ENCODE data around the gene CACNA1I.

CACNA1I gene

DNA sequence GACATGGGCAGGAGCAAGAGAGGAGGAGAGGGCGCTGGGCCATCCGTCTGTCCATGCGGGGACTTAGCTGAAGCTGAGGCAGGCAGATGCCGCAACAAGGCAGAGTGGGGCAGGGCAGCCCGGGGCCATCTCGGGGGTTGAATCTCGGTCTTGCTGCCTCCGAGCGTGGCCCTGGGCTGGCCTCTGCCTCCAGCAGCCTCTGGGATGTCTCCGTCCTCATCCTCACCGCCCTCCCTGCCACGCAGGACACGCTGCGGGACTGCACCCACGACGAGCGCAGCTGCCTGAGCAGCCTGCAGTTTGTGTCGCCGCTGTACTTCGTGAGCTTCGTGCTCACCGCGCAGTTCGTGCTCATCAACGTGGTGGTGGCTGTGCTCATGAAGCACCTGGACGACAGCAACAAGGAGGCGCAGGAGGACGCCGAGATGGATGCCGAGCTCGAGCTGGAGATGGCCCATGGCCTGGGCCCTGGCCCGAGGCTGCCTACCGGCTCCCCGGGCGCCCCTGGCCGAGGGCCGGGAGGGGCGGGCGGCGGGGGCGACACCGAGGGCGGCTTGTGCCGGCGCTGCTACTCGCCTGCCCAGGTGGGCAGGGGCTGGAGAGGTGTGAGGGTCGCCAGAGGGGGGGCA, 108.4 kb downstream of the CACNA1I start:
- no peaks in the 10 kb centered on the region for H3K36me3 ChIP-seq (ENCODE audit: control insufficient read depth in 2 of 2, insufficient read depth in 1 of 2, low read length in 2 of 2)
- POLR2A ChIA-PET = no interaction called here
- TF ChIP-seq TCF7L2 (IDR thresholded peaks at IDR 0.05; ENCODE audit: borderline replicate concordance, low read depth, low read length) = no peak
- no peak for TF ChIP-seq KLF16 (tag by site-specific recombination; IDR thresholded peaks at IDR 0.05)
- TF ChIP-seq ZBTB7A (tag by site-specific recombination; IDR thresholded peaks at IDR 0.05; ENCODE audit: low read depth) = no peak
- no peak for TF ChIP-seq ZNF112 (tag by site-specific recombination; IDR thresholded peaks at IDR 0.05)
- TF ChIP-seq GLIS1 (tag by site-specific recombination; IDR thresholded peaks at IDR 0.05) = no peak
- TF ChIP-seq, protein P1, sequence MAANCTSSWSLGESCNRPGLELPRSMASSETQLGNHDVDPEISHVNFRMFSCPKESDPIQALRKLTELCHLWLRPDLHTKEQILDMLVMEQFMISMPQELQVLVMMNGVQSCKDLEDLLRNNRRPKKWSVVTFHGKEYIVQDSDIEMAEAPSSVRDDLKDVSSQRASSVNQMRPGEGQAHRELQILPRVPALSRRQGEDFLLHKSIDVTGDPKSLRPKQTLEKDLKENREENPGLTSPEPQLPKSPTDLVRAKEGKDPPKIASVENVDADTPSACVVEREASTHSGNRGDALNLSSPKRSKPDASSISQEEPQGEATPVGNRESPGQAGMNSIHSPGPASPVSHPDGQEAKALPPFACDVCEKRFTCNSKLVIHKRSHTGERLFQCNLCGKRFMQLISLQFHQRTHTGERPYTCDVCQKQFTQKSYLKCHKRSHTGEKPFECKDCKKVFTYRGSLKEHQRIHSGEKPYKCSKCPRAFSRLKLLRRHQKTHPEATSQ (tag by site-specific recombination; IDR thresholded peaks at IDR 0.05) = no peak
- TF ChIP-seq KLF8 (tag by site-specific recombination; IDR thresholded peaks at IDR 0.05) = no peak
- TF ChIP-seq ZNF791 (tag by site-specific recombination; IDR thresholded peaks at IDR 0.05) = no peak
- TF ChIP-seq ZNF670 (tag by site-specific recombination; IDR thresholded peaks at IDR 0.05; ENCODE audit: low read depth) = no peak
- TF ChIP-seq, protein P2, sequence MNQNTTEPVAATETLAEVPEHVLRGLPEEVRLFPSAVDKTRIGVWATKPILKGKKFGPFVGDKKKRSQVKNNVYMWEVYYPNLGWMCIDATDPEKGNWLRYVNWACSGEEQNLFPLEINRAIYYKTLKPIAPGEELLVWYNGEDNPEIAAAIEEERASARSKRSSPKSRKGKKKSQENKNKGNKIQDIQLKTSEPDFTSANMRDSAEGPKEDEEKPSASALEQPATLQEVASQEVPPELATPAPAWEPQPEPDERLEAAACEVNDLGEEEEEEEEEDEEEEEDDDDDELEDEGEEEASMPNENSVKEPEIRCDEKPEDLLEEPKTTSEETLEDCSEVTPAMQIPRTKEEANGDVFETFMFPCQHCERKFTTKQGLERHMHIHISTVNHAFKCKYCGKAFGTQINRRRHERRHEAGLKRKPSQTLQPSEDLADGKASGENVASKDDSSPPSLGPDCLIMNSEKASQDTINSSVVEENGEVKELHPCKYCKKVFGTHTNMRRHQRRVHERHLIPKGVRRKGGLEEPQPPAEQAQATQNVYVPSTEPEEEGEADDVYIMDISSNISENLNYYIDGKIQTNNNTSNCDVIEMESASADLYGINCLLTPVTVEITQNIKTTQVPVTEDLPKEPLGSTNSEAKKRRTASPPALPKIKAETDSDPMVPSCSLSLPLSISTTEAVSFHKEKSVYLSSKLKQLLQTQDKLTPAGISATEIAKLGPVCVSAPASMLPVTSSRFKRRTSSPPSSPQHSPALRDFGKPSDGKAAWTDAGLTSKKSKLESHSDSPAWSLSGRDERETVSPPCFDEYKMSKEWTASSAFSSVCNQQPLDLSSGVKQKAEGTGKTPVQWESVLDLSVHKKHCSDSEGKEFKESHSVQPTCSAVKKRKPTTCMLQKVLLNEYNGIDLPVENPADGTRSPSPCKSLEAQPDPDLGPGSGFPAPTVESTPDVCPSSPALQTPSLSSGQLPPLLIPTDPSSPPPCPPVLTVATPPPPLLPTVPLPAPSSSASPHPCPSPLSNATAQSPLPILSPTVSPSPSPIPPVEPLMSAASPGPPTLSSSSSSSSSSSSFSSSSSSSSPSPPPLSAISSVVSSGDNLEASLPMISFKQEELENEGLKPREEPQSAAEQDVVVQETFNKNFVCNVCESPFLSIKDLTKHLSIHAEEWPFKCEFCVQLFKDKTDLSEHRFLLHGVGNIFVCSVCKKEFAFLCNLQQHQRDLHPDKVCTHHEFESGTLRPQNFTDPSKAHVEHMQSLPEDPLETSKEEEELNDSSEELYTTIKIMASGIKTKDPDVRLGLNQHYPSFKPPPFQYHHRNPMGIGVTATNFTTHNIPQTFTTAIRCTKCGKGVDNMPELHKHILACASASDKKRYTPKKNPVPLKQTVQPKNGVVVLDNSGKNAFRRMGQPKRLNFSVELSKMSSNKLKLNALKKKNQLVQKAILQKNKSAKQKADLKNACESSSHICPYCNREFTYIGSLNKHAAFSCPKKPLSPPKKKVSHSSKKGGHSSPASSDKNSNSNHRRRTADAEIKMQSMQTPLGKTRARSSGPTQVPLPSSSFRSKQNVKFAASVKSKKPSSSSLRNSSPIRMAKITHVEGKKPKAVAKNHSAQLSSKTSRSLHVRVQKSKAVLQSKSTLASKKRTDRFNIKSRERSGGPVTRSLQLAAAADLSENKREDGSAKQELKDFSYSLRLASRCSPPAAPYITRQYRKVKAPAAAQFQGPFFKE (tag by site-specific recombination; IDR thresholded peaks at IDR 0.05; ENCODE audit: borderline replicate concordance) = no peak
- no peak for TF ChIP-seq KLF9 (tag by site-specific recombination; IDR thresholded peaks at IDR 0.05; ENCODE audit: low read depth)
- TF ChIP-seq, protein P3, sequence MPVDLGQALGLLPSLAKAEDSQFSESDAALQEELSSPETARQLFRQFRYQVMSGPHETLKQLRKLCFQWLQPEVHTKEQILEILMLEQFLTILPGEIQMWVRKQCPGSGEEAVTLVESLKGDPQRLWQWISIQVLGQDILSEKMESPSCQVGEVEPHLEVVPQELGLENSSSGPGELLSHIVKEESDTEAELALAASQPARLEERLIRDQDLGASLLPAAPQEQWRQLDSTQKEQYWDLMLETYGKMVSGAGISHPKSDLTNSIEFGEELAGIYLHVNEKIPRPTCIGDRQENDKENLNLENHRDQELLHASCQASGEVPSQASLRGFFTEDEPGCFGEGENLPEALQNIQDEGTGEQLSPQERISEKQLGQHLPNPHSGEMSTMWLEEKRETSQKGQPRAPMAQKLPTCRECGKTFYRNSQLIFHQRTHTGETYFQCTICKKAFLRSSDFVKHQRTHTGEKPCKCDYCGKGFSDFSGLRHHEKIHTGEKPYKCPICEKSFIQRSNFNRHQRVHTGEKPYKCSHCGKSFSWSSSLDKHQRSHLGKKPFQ (tag by site-specific recombination; IDR thresholded peaks at IDR 0.05) = no peak
- no peaks in the 10 kb centered on the region for H3K9me3 ChIP-seq (ENCODE audit: control insufficient read depth, insufficient read depth, low read depth, low read length)
- CTCF ChIA-PET = no interaction called here
- H3K4me1 ChIP-seq (ENCODE audit: control insufficient read depth, insufficient read depth, low read length) = no peaks in the 10 kb centered on the region
- H3K4me3 ChIP-seq (ENCODE audit: low read depth, low read length) = no peak overlapping the region
- no peak overlapping the region for H3K27ac ChIP-seq (ENCODE audit: extremely low read depth, low read depth, low read length)

DNA sequence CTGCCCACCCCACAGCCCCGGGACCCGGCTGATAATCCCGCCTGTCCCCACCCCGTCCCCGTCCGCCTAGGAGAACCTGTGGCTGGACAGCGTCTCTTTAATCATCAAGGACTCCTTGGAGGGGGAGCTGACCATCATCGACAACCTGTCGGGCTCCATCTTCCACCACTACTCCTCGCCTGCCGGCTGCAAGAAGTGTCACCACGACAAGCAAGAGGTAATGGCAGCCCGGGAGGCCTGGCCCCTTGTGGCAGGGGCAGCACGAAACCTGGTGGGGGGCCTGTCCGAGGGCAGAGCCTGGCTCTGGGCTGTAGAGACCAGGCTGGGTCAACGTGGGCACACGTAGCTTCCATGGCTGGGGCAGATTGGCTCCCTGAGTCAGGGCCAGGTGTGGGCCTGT, 109.1 kb downstream of the CACNA1I start:
- TF ChIP-seq FEZF1 (tag by site-specific recombination; IDR thresholded peaks at IDR 0.05) (no peak), RBAK (tag by site-specific recombination; IDR thresholded peaks at IDR 0.05) (no peak)
- no peak overlapping the region for H3K27ac ChIP-seq (ENCODE audit: extremely low read depth, low read depth, low read length)
- ChIA-PET CTCF (no interaction called here), POLR2A (interaction anchor here (0.7 kb wide), 1 partner anchor 144 kb away, joined by 7 read pairs; no protein-coding TSS in a partner anchor)
- no peaks in the 10 kb centered on the region for H3K36me3 ChIP-seq (ENCODE audit: control insufficient read depth in 2 of 2, insufficient read depth in 1 of 2, low read length in 2 of 2)
- H3K4me3 ChIP-seq (ENCODE audit: low read depth, low read length) = no peak overlapping the region
- no peaks in the 10 kb centered on the region for H3K9me3 ChIP-seq (ENCODE audit: control insufficient read depth, insufficient read depth, low read depth, low read length)
- no peaks in the 10 kb centered on the region for H3K4me1 ChIP-seq (ENCODE audit: control insufficient read depth, insufficient read depth, low read length)

Measured in HEK293 (cell line).